Ascending aorta (tissue), 2 donors: ENCODE measurements around the gene ACAD9. TPM values are rescaled to one million over a fixed set of nuclear protein-coding genes. Genes with fewer than 3 reads are reported as not detected.

Experiments used
- DNase-seq, 2 donors: peaks; one replicate each; pipeline ENCODE4 v3.0.0-alpha.2; 2019; ENCODE audit warnings: low spot score in 2 of 2
- H3K27ac ChIP-seq, 2 donors: fragments of 200-600 bp; sonication (generic); one replicate each; pipeline ENCODE4 v1.5.1; 2016 to 2017; ENCODE audit warnings: mild to moderate bottlenecking in 1 of 2
- H3K27me3 ChIP-seq: fragments of 200-600 bp; sonication (generic); one replicate; pipeline ENCODE4 v1.5.1; 2017
- H3K36me3 ChIP-seq, 2 donors: fragments of 200-600 bp; sonication (generic); one replicate each; pipeline ENCODE4 v1.5.1; 2016
- H3K4me1 ChIP-seq, 2 donors: fragments of 200-600 bp; sonication (generic); one replicate each; pipeline ENCODE4 v1.5.1; 2016 to 2017; ENCODE audit warnings: mild to moderate bottlenecking in 1 of 2
- H3K4me3 ChIP-seq, 2 donors: fragments of 200-600 bp; sonication (generic); one replicate each; pipeline ENCODE4 v1.5.1; 2016 to 2017; ENCODE audit warnings: mild to moderate bottlenecking in 1 of 2
- H3K9me3 ChIP-seq, 2 donors: fragments of 200-600 bp; sonication (generic); one replicate each; pipeline ENCODE4 v1.5.1; 2016
- intact Hi-C: fragments of 100-400 bp; cut with DNase I; formaldehyde crosslinking; loops from one replicate; pipeline ENCODE4 v1.15.1; 2023
- total RNA-seq: library from RNA; depleted of rRNA; stranded (reverse); fragments of >200 nt; gene quantifications from one replicate; pipeline ENCODE4 v1.1.0, GENCODE V29; 2016
- TF ChIP-seq, protein P1 (sequence below), 3 experiments: fragments of 200-600 bp in 2 of 3; fragments of 450-650 bp in 1 of 3; sonication (generic) in 2 of 3; IDR thresholded peaks; one replicate each; pipeline ENCODE4 v1.5.1; 2016 to 2019; ENCODE audit warnings: antibody characterized with exemption in 3 of 3, mild to moderate bottlenecking in 1 of 3, moderate library complexity in 1 of 3

The ACAD9 gene
- total RNA-seq, 1 donor from 2014 or later: 23.4 TPM

DNA sequence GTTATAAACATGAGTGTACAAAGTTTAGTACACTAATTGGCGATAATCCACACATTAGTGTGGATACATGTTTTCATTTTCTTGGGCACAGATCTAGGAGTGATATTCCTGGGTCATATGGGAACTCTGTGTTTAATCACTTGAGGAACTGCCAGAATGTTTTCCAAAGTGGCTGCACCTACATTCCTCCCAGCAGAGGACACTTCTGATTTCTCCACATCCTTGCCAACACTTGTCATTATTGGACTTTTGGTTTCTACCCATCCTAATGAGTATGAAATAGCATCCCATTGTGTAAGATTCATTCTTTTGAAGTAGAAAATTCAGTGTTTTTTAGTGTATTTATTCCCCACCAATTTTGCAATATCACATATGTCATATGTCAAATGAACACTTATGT, 60.8 kb downstream of the ACAD9 start:
- no peak for DNase-seq
- Histone ChIP-seq H3K27me3 (no peaks in the 10 kb centered on the region), H3K36me3 (no peaks in the 10 kb centered on the region), H3K27ac (no peak overlapping the region), H3K4me1 (no peaks in the 10 kb centered on the region), H3K4me3 (no peak overlapping the region), H3K9me3 (no peaks in the 10 kb centered on the region)
- intact Hi-C loops: no loop called here
- TF ChIP-seq, protein P1, sequence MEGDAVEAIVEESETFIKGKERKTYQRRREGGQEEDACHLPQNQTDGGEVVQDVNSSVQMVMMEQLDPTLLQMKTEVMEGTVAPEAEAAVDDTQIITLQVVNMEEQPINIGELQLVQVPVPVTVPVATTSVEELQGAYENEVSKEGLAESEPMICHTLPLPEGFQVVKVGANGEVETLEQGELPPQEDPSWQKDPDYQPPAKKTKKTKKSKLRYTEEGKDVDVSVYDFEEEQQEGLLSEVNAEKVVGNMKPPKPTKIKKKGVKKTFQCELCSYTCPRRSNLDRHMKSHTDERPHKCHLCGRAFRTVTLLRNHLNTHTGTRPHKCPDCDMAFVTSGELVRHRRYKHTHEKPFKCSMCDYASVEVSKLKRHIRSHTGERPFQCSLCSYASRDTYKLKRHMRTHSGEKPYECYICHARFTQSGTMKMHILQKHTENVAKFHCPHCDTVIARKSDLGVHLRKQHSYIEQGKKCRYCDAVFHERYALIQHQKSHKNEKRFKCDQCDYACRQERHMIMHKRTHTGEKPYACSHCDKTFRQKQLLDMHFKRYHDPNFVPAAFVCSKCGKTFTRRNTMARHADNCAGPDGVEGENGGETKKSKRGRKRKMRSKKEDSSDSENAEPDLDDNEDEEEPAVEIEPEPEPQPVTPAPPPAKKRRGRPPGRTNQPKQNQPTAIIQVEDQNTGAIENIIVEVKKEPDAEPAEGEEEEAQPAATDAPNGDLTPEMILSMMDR (IDR thresholded peaks at IDR 0.05): no peak

DNA sequence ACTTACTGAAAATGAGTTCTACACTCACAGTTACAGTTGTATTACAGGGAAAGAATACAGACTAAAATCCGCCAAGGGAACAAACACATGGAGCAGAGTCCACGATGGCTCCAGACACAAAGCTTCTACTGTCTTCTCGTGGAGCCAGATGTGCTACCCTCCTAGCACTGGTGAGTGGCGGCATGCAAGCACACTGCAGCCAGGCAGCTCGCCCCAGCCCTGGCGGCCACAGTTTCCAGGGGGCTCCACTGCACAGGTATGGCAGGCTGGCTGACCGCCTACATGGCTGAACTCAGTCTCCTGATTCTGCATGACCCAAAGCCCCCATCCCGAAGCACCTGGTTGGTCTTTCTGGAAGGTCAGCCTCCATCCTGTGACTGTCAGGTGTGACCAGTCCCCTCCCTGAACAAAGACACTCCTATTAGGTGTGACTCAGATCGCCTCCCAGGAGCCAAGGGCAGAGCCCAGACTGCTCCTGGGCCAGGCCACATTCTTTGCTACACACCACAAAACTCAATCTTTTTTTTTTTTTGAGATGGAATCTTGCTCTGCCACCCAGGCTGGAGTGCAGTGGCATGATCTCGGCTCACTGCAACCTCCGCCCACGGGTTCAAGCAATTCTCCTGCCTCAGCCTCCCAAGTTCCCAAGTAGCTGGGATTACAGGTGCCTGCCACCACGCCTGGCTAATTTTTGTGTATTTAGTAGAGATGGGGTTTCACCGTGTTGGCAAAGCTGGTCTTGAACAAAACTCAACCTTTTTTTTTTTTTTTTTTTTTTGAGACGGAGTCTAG, 62.9 kb downstream of the ACAD9 start:
- intact Hi-C loops: no loop called here
- DNase-seq: no peak

DNA sequence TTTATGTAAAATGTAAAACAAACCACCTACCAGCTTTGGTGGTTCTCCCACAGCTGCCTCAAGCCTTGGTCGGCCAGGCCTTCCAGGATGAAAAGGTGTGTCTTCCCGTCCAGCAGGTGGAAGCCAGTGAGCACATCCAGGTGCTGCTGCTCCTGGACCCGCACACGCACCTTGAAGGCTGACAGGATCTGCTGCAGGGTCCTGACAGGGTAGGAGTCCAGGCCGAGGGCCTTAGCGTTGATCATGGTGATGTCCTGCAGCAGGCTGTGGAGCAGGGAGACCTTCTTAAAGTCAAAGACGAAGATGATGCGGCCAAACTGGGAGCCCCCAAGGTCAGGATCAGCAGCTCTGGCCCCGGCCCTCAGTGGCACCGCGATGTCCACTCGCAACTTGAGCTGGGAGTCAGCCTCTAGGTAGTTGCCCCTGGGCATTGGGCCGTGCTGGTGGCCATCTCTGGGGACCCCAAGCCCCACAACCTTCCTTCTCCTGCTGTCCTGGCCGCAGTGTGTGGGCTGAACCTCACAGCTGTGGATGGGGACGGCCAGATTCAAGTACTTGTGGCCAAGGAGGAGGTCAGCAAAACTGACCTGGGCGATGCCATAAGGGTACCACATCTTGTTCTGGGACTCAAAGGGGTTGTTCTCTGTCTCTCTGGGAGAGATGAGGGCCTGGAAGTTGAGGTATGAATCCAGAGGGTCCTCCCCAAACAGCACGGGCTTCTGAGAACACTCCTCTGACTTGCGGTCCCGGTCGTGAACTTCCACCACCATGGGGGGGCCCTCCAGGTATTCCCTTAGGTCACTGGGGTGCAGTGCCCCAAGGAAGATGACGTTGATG, 65.8 kb downstream of the ACAD9 start:
- H3K36me3 ChIP-seq: no peaks in the 10 kb centered on the region
- H3K27ac ChIP-seq: no peak overlapping the region
- no peaks in the 10 kb centered on the region for H3K9me3 ChIP-seq
- intact Hi-C loops: no loop called here
- H3K4me1 ChIP-seq: no peaks in the 10 kb centered on the region
- H3K4me3 ChIP-seq: no peak overlapping the region
- TF ChIP-seq, protein P1 (IDR thresholded peaks at IDR 0.05): no peak
- no peak for DNase-seq
- H3K27me3 ChIP-seq: no peaks in the 10 kb centered on the region

More for the DNA sequence above, 62.9 kb downstream of the ACAD9 start:
- Histone ChIP-seq H3K36me3 (no peaks in the 10 kb centered on the region), H3K27me3 (no peaks in the 10 kb centered on the region), H3K9me3 (no peaks in the 10 kb centered on the region), H3K27ac (no peak overlapping the region), H3K4me3 (no peak overlapping the region), H3K4me1 (no peaks in the 10 kb centered on the region)
- TF ChIP-seq, protein P1 (IDR thresholded peaks at IDR 0.05): no peak

DNA sequence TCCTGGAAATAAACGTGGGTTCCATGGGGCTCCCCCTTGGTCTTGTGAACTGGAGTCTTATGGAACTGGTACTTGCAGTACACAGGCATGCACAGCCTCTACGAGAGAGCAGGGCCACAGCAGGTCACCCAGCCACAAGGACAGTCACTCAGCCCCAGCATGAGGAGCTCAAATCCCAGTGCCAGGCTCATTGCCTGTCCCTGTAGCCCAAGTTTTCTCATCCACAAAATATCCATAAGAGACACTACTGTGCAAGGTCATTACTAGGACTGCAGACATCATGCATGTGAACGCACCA, 66.4 kb downstream of the ACAD9 start:
- intact Hi-C loops: no loop called here
- Histone ChIP-seq H3K27me3 (no peaks in the 10 kb centered on the region), H3K9me3 (no peaks in the 10 kb centered on the region), H3K4me1 (no peaks in the 10 kb centered on the region), H3K4me3 (no peak overlapping the region), H3K27ac (no peak overlapping the region), H3K36me3 (no peaks in the 10 kb centered on the region)
- DNase-seq: no peak
- TF ChIP-seq, protein P1 (IDR thresholded peaks at IDR 0.05): no peak

DNA sequence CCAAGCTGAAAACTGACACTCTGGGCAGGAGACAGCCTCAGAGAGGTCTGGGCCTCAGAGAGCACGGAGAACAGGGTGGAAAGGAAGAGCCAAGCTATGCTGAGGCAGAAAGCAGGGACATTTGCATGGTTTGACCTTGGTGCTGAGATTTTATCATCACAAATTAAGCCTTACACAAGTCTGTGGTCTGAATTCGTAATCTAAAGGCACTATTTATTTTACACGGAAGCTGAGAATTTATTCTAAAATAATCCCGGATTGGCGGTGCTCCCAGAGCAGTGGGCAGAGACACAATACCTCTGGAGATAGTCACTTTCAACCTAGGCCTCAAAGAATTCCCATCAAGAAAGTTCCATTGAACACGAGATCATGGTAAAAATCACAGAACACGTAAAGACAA, 67.0 kb downstream of the ACAD9 start:
- intact Hi-C loops: no loop called here
- Histone ChIP-seq H3K27ac (no peak overlapping the region), H3K9me3 (no peaks in the 10 kb centered on the region), H3K36me3 (no peaks in the 10 kb centered on the region), H3K4me1 (no peaks in the 10 kb centered on the region), H3K27me3 (no peaks in the 10 kb centered on the region), H3K4me3 (no peak overlapping the region)
- TF ChIP-seq, protein P1 (IDR thresholded peaks at IDR 0.05): no peak
- DNase-seq: no peak
